Neural crest cell (in vitro differentiated cells): ENCODE results near the gene LBHD2. TPM values are rescaled to one million over a fixed set of nuclear protein-coding genes. Genes with fewer than 3 reads are reported as not detected.
A peak's percentile ranks its signal among the peaks of the same experiment; 100 is the strongest.
"Not testable (repeated sequence)": the region's sequence is repeated elsewhere in the genome, so short reads cannot be mapped to it uniquely, and the experiment has no call there.

Experiments
- DNase-seq: peaks from one replicate; pipeline ENCODE4 v3.0.0; 2021; ENCODE audit warnings: low read depth, mixed read lengths, low spot score
- H3K27ac Mint-ChIP-seq: one replicate; pipeline ENCODE4 v1.8.0; 2021; ENCODE audit warnings: mild to moderate bottlenecking, mixed read lengths; ENCODE audit not compliant: unreplicated experiment
- H3K27me3 Mint-ChIP-seq: 2 replicates; pipeline ENCODE4 v1.8.0; 2021; ENCODE audit warnings: low read depth, mild to moderate bottlenecking, mixed read lengths
- H3K36me3 Mint-ChIP-seq: 2 replicates; pipeline ENCODE4 v1.8.0; 2021; ENCODE audit warnings: low read depth, mild to moderate bottlenecking, mixed read lengths
- H3K4me1 Mint-ChIP-seq: 2 replicates; pipeline ENCODE4 v1.8.0; 2021; ENCODE audit warnings: mixed read lengths
- H3K4me3 Mint-ChIP-seq: one replicate; pipeline ENCODE4 v1.8.0; 2021; ENCODE audit warnings: mild to moderate bottlenecking, mixed read lengths
- H3K9me3 Mint-ChIP-seq: 2 replicates; pipeline ENCODE4 v1.8.0; 2021; ENCODE audit warnings: mixed read lengths
- CTCF ChIP-seq: fragments of 200-600 bp; sonication (generic); conservative IDR thresholded peaks from 2 replicates; pipeline ENCODE4 v1.5.0; 2021; ENCODE audit warnings: antibody characterized with exemption, mild to moderate bottlenecking
- long read RNA-seq: library from polyadenylated mRNA; unstranded; transcript quantifications from one replicate; pipeline ENCODE4 v2.0.0, GENCODE V29; 2020
- total RNA-seq: library from RNA; stranded (reverse); gene quantifications from 2 replicates; pipeline ENCODE4 v1.2.1, GENCODE V29; 2021

LBHD2 gene
- not detected in 2 replicates for total RNA-seq
- long read RNA-seq, result 0 reads

- Mint-ChIP-seq H3K27me3 (peaks cover 15% of the 10 kb centered on the region), H3K36me3 (no peaks in the 10 kb centered on the region), H3K4me1 (no peaks in the 10 kb centered on the region), H3K9me3 (no peaks in the 10 kb centered on the region), H3K4me3 (no peak within 1 kb of the TSS), H3K27ac (no peak within 1 kb of the TSS)
- TF ChIP-seq CTCF, result no peak
- no peak for DNase-seq
Observed at GRCh38 chr14:103084021-103084919, at the start of gene LBHD2. LBHD2 (plus strand) TSS chr14:103084210; CDS start chr14:103086013, 1,803 bp downstream.

- Mint-ChIP-seq H3K4me3 (no peak overlapping the region), H3K9me3 (peaks cover 5% of the 10 kb centered on the region), H3K36me3 (peaks cover 23% of the 10 kb centered on the region), H3K27me3 (no peaks in the 10 kb centered on the region), H3K27ac (no peak overlapping the region), H3K4me1 (peaks cover 27% of the 10 kb centered on the region)
- no peak for DNase-seq
- no peak for TF ChIP-seq CTCF
Observed at GRCh38 chr14:103041464-103041863, 42.5 kb upstream of the LBHD2 start.

GRCh38 chr14:103043257-103044015 lies 40.6 kb upstream of the LBHD2 start:
- Mint-ChIP-seq H3K4me3 (no peak overlapping the region), H3K9me3 (peaks cover 5% of the 10 kb centered on the region), H3K36me3 (peaks cover 23% of the 10 kb centered on the region), H3K4me1 (peaks cover 28% of the 10 kb centered on the region), H3K27me3 (no peaks in the 10 kb centered on the region), H3K27ac (no peak overlapping the region)
- no peak for DNase-seq
- TF ChIP-seq CTCF, result no peak

GRCh38 chr14:103045371-103045869 lies 38.6 kb upstream of the LBHD2 start:
- Mint-ChIP-seq H3K27me3 (no peaks in the 10 kb centered on the region), H3K36me3 (peaks cover 19% of the 10 kb centered on the region), H3K27ac (peak overlapping the region; percentile 16), H3K4me3 (peak overlapping the region; percentile 24), H3K4me1 (peaks cover 28% of the 10 kb centered on the region), H3K9me3 (peaks cover 5% of the 10 kb centered on the region)
- no peak for DNase-seq
- no peak for TF ChIP-seq CTCF

GRCh38 chr14:103047453-103047852 lies 36.6 kb upstream of the LBHD2 start:
- not testable (repeated sequence) for H3K4me3 Mint-ChIP-seq, H3K27me3 Mint-ChIP-seq, H3K9me3 Mint-ChIP-seq, DNase-seq, H3K27ac Mint-ChIP-seq, H3K36me3 Mint-ChIP-seq
- peaks cover 22% of the 10 kb centered on the region for H3K4me1 Mint-ChIP-seq
